Transverse colon (tissue), 3 donors: ENCODE measurements around the gene KRTAP19-6.

Experiments used
- EP300 ChIP-seq: sonication (generic); formaldehyde crosslinking; IDR thresholded peaks from one replicate; pipeline ENCODE4 v1.6.1; 2017; ENCODE audit warnings: antibody characterized with exemption, low read depth
- POLR2A ChIP-seq: fragments of 450-650 bp; IDR thresholded peaks from one replicate; pipeline ENCODE4 v1.6.1; 2016; ENCODE audit warnings: antibody characterized with exemption, mild to moderate bottlenecking, moderate library complexity
- TF ChIP-seq, protein P1 (sequence below), 5 experiments: fragments of 200-600 bp in 3 of 5; fragments of 450-650 bp in 2 of 5; sonication (generic) in 3 of 5; IDR thresholded peaks; 1 replicate in 2 of 5; 2 replicates in 3 of 5; pipeline ENCODE4 v1.5.1; 2016 to 2017; ENCODE audit warnings: antibody characterized with exemption in 5 of 5, inconsistent platforms in 3 of 5, mild to moderate bottlenecking in 2 of 5, moderate library complexity in 1 of 5

GRCh38 chr21:30502041-30502440, 39.6 kb downstream of the KRTAP19-6 start, which contains the start of gene KRTAP19-5:
- TF ChIP-seq, protein P1, sequence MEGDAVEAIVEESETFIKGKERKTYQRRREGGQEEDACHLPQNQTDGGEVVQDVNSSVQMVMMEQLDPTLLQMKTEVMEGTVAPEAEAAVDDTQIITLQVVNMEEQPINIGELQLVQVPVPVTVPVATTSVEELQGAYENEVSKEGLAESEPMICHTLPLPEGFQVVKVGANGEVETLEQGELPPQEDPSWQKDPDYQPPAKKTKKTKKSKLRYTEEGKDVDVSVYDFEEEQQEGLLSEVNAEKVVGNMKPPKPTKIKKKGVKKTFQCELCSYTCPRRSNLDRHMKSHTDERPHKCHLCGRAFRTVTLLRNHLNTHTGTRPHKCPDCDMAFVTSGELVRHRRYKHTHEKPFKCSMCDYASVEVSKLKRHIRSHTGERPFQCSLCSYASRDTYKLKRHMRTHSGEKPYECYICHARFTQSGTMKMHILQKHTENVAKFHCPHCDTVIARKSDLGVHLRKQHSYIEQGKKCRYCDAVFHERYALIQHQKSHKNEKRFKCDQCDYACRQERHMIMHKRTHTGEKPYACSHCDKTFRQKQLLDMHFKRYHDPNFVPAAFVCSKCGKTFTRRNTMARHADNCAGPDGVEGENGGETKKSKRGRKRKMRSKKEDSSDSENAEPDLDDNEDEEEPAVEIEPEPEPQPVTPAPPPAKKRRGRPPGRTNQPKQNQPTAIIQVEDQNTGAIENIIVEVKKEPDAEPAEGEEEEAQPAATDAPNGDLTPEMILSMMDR (IDR thresholded peaks at IDR 0.05) = no peak
- TF ChIP-seq POLR2A (no peak), EP300 (no peak)
